CD4-positive, alpha-beta T cell treated with Interleukin-21 for 1 hour (primary cell): ENCODE measurements around the gene PRSS38.
A peak's percentile ranks its signal among the peaks of the same experiment; 100 is the strongest.

Source experiments
- DNase-seq: peaks from one replicate; pipeline ENCODE4 v3.0.0-alpha.2; 2020

PRSS38 gene

DNA sequence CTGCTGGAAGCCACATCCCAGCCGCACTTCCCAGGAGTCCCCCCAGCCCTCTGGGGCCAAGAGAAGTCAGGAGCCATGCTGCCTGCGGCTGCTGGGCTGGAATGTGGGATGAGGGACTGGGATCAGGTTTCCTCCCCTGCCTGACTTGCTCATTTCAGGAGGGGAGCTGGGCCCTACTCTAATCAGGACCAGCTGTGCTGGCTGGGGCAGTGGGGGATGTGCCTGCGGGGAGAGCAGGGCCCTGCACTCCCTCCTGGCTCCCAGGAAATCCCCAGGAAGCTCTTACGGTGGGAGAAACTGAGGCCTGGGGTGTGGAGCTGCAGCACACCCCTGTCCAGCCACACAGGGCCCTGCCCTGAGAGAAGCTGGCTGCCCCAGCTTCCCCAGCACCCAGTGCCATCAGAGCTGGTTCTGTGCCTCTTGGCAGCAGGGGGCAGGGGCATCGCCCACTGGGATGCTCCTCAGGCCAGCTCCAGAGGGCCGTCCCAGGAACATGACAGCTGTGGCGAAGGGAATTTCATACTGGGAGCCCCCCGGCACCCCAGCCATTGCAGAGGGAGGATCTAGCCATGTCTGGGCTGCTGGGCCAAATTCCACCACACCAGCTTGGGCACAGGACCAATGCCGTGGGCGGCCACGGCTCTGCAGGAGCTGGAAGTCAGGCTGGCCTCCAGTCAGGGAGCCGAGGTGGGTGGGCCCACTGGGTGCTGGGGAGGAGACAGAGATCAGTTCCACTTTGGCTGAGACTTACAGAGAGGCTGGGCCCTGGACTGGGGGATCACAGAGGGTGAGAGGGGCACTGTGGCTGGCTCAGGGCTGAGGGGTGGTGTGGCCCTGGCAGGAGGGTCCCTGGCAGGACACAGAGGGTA is 21.3 kb upstream of the PRSS38 start:
- DNase-seq, result no peak

DNA sequence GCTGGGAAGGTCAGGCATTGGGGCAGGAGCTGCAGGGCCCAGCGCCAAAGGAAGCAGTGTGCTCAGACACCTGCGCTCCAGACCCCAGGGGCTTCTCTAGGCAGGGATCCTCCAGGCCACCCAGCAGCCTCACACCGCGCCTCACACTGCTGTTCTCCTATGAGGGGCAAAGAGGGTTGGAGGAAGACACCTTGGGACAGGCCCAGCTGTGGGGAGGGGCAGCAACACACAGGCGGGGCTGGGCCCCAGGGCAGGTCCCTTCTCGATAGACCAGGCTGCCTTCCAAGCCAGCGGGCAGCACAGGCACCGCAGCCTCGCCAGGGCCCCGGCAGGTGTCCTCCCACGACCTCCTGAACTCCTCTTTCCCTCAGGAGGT is 20.7 kb upstream of the PRSS38 start:
- DNase-seq, result no peak

DNA sequence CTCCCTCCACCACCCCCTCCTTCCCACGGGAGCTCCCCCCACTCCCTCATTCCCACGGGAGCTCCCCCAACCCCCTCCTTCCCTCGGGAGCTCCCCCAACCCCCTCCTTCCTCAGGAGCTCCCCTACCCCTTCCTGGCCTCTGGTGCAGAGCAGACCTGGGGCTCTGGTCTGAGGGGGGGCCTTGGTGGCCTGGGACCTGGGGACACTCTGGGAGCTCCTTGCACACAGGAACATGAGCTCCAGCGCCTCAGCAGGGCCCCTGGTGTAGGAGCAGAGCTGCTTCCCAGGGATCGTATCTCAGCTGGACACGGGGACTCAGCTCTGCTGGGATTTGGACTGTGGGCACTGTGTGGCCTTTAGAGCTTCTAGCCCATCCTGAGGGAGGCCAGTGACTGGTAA is 19.7 kb upstream of the PRSS38 start:
- DNase-seq, result no peak

DNA sequence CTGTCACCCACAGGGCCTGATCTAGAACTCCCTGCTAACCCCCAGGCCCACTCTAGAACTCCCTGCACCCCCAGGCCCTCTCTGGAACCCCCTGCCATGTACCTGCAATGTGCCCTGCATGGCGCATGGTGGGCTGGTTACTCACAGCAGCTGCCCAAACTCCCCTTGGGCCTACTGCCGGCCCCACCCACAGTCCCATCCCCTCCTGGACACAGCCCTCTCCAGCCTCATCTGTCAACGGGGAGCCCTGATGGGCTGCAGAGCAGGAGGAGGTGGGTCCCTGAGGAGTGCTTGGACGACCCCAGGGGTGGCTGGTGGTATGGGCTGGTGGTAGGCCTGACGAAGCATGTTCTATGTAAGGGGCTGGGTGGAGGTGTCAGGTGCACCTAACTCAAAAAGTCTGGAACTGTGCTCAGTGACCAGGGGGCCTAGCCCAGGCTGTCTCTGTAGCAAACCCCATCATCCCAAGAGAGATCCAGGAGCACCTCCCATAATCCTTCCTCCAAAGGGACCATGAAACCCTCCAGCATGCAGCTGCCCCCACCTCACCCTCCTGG is 19.0 kb upstream of the PRSS38 start:
- no peak for DNase-seq

DNA sequence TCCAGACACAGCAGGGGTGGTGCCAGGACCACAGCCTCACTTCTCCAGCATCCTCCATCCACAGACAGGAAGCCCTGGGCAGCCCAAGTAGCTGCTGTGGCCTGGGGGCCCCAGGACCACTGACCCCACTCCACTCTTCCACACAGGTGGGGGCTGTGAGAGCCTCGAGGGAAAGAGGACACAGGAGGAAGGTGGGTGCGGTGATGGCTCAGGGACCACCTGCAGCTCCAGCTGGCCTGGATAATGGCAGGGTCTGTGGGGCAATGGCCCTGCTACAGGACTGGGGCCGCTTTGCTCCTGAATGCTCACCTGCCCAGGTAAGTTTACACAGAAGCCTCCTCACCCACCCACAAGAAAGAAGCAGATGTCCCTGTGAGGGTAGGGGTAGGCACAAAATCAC is 18.3 kb upstream of the PRSS38 start:
- no peak for DNase-seq

DNA sequence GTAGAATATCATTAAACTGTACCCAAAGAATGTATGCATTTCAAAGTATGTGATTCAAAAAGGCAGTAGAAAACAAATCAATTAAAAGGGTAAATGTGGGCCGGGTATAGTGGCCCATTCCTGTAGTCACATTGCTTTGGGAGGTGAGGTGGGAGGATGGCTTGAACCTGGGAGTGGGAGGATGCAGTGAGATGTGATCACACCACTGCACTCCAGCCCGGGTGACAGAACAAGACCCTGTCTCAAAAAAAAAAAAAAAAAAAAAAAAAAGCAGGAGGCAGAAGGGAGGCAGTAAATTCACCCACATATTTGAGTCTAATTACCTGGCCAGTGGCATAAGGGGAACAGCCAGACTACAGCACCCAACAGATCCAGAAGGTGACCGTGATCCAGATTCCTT is 17.9 kb upstream of the PRSS38 start:
- no peak for DNase-seq

DNA sequence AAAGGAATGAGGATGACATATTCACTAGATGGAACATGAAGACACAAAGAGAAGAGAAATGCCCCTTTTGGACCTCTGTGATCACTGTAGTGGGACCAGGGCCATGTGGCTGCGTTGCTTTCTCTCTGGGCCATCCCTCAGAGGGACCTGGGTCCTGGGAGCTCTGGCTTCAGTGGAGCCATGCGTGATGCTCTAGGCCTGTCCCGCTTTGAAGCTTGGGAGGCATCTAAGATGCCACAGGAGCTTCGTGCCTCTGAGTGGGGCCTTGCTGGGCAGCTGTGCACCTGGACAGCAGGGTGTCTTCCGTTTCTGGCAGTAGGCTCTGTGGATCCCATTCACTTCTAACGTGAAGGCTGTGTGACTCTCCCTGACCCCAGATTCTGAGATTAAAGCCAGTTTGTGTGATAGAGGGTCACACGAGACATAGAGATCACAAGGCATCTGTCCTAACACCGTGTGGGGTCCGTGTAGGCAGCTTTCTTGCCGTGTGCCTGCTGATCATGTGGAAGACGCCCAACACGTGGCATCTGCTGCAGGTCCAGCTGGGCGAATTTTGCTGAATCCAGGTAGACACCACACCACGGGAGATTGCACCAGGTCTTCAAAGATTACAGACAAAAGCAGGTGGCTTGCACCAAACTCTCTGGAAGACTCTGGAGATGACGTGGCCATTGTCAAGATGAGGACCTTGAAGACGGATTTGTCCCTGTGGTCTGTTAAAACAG is 17.2 kb upstream of the PRSS38 start:
- no peak for DNase-seq

DNA sequence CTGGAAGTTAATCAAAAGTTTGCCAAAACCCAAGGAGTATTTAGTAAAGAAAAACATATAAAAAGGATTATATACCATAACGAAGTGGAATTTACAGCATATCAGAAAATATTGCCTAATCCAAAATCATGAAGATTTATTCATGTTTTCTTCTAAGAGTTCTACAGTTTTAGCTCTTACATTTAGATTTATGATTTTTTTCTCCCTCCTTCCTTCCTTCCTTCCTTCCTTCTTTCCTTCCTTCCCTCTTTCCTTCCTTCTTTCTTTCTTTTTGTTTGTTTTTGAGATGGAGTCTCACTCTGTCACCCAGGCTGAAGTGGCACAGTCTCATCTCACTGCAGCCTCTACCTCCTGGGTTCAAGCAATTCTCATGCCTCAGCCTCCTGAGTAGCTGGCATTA is 15.7 kb upstream of the PRSS38 start:
- no peak for DNase-seq

DNA sequence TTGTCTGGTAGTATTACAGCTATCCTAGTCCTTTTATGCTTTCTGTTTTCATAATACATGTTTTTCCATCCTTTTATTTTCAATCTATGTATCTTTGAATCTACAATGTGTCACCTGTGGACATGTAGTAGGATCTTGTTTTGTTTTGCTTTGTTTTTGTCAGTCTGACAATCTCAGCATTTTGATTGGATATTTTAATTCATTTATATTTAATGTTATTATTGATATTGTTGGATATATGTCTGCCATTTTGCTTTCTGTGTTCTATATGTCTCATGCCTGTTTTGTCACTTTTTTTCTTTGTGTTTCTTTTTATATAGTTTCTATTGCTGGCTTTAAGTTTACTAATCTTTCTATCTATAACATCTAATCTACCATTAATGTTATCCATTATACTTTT is 11.5 kb upstream of the PRSS38 start:
- DNase-seq, result no peak

DNA sequence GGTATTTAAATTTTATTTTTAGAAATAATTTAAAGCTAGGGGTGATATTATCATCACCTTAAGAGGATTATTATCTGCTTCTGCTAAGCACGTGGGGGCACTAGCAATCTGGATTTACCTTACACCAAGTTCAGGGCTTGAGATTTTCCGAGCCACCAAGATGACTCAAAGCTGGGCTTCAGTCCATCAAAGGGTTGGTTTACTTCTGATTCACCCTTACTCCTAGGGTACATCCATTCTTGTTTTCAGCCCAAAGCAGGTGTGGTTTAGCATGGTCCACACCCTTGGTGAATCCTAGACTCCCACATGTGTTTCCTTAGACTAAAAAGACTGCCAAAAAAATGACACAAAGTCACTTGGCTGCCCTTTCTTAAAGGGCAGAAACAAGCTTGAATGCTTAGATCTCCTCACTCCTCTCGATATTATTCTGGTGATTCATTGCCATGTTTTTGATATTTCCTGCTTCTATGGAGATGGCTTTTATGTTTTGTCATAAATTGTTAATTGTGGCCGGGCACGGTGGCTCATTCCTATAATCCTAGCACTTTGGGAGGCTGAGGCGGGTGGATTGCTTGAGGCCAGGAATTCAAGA is 9.8 kb upstream of the PRSS38 start:
- no peak for DNase-seq

DNA sequence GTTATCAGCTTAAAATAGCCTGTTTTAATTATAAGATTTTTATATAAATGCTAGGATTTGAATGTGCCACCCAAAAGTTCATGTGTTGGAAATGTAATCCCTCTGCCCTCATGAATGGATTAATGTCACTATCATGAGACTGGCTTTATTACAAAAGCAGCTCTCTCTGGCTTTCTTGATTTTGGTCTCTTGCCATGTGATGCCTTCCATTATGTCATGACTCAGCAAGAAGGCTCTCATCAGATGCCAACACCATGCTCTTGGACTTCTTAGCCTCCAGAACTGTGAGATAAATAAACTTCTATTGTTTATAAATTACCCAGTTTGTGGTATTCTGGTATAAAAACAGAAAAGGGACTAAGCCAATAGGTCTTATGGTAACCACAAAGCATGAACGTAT is 6.9 kb upstream of the PRSS38 start:
- DNase-seq, result no peak

DNA sequence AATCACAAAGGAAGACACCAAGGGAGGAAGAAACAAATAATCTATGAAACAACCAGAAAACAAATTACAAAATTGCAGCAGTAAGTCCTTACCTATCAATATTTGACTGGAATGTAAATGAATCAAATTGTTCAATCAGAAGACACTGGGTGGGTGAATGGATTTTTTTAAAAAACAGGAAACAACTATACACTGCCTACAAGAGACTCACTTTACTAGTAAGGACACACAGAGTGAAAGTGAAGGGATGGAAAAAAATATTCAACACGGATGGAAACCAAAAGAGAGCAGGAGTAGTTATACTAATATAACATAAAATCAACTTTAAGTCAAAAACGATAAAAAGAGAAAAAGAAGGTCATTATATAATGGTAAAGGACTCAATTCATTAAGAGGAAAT is 6.4 kb upstream of the PRSS38 start:
- DNase-seq, result no peak

DNA sequence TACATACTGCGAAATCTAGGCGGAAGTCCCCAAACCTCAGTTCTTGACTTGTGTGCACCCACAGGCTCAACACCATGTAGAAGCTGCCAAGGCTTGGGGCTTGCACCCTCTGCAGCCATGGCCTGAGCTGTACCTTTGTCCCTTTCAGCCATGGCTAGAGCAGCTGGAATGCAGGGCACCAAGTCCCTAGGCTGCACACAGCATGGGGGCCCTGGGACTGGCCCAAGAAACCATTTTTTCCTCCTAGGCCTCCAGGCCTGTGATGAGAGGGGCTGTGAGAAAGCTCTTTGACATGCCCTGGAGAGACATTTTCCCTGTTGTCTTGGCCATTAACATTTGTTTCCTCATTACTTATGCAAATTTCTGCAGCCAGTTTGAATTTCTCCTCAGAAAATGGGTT is 1.5 kb upstream of the PRSS38 start:
- no peak for DNase-seq

DNA sequence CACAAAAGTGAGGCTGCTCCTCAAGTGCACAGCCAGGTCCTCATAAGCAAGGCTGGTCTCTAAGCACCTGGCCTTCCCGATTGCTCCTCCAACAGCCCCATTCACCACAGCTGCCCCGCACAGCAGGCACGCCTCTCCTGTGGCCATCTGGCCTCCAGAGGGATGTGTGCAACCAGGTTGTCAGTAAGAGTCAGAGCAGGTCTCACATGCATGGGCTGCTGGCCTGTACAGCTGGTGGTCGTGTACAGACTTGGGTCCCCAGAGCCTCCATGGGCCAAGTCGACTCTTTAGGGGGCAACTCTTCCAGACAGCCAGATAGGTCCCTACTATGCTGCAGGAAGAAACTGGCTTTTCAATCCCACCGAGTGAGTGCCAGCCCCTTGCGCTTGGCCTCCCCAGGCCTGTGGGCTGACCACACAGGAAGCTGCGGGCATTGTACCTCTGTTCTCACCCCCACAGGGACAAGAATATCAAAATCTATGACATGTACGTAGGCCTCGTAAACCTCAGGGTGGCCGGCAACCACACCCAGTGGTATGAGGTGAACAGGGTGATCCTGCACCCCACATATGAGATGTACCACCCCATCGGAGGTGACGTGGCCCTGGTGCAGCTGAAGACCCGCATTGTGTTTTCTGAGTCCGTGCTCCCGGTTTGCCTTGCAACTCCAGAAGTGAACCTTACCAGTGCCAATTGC is 1.4 kb downstream of the PRSS38 start:
- peak; percentile 12 for DNase-seq

DNA sequence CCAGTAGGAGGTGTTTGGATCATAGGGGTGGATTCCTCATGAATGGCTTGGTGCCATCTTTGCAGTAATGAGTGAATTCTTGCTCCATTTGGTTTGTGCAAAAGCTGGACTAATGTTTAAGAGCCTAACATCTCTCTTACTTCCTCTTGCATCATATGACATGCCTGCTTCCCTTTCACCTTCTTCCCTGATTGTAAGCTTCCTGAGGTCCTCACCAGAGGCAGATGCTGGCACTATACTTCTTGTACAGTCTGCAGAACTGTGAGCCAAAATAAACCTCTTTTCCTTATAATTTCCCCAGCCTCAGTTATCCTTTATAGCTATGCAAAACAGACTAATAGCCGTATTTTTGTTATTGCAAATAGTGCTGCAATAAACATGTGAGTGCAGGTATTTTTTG is 8.1 kb downstream of the PRSS38 start:
- no peak for DNase-seq

DNA sequence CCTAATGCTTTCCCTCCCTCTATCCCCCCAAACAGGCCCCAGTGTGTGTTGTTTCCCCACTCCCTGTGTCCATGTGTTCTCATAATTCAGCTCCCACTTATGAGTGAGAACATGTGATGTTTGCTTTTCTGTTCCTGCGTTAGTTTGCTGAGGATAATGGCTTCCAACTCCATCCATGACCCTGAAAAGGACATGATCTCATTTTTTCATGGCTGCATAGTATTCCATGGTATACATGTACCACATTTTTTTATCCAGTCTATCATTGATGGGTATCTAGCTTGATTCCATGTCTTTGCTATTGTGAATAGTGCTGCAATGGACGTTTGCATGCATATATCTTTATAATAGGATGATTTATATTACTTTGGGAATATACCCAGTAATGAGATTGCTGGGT is 8.7 kb downstream of the PRSS38 start:
- no peak for DNase-seq

DNA sequence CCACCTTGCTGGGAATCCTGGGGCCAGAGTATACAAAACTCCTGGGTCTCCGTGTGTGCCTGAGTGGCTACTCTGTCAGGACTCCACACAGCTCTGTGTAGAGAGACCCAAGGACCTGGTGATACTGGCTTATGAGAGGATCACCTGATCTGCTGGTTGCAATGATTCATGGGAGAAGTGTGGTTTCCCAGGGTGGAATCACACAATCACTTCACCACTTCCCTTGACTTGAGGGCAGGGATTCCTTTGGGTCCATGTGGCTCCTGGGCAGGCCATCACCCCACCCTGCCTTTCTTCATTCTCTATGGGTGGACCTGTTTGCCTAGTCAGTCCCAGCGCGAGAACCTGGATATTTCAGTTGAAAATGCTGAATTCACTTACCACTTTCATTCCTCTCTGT is 13.3 kb downstream of the PRSS38 start:
- no peak for DNase-seq

DNA sequence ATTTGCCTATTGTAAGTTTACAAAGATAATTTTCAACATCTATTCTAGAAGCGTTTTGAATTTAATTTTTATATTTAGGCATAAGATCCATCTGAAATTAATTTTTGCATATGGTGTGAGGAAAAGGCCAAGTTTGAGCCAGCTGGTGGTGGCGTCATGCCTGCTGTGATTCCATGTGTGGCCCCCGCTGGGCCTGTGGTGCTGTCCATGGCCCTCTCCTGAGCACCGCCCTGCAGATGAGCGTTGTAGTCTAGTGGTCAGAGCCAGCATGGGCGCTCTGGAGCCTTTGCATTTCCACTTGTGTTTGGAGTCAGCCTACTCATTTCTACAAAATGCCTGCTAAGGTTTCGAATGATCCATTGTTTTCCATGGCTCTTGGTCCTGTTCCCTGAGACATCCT is 22.7 kb downstream of the PRSS38 start:
- no peak for DNase-seq

DNA sequence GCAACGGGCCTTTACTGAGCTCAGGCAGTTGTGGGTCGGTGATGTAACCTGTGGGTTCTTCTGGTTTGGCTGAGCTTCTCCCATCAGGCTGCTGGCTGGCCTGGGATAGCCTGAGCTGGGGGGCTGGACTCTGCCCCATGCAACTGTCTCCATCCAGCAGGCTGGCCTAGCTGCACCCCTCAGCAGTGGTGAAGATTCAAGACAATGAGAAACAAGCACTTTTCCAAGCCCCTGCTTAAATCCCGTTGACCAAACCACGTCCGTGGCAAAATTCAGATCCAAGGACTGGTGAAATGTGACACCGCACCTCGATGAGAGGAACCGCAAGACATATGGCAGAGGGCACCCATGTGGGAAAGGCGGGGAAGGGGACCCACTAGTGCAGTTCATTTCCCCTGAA is 25.6 kb downstream of the PRSS38 start:
- DNase-seq, result no peak

DNA sequence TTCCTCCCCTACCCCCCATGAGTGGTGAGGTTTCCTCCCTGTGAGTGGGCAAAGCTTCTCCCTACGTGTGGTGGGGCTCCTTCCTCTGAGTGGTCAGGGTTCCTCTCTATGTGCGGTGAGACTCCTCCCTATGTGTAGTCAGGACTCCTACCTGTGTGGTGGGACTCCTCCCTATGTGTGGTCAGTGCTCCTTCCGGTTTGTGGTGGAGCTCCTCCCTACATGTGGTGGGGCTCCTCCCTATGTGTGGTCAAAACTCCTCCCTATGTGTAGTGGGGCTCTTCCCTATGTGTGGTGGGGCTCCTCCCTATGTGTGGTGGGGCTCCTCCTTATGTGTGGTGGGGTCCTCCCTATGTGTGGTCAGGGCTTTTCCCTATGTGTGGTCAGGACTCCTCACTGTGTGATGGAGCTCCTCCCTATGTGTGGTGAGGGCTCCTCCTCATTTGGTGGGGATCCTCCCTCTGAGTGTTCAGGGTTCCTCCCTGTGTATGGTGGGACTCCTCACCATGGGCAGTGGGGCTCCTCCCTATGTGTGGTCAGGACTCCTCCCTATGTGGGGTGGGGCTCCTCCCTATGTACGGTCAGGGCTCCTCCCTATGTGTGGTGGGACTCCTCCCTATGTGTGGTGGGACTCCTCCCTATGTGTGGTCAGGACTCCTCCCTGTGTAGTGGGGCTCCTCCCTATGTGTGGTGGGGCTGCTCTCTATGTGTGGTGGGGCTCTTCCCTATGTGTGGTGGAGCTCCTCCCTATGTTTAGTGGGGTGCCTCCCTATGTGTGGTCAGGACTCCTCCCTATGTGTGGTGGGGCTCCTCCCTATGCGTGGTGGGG is 29.1 kb downstream of the PRSS38 start:
- peak; percentile 22 for DNase-seq

DNA sequence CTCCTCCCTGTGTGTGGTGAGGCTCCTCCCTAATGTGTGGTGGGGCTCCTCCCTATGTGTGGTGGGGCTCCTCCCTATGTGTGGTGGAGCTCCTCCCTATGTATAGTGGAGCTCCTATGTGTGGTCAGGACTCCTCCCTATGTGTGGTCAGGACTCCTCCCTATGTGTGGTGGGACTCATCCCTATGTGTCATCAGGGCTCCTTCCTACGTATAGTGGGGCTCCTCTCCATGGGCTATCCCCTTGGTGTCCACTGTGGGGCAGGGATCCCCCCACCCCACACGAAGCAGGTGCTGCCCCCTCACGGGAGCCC is 29.6 kb downstream of the PRSS38 start:
- peak; percentile 4 for DNase-seq

DNA sequence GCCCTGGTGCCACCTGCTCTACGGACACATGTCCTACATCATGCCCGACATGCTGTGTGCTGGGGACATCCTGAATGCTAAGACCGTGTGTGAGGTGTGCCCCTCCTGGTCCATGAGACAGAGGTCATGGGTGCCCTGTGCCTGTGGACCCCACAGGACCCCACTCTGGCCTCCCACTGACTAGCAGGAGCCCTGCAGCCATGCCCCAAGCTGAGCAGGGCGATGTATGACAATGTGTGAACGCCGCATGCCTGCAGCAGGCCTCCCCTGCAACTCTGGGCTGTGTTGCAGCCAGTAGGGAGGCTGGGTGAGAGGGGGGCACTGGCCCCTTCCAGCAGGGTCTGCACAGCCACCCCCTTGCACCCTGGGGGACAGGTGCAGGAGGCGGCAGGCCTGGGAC is 30.0 kb downstream of the PRSS38 start:
- no peak for DNase-seq
